ENCODE results near the gene IL12B.
"Not testable (repeated sequence)": the region's sequence is repeated elsewhere in the genome, so short reads cannot be mapped to it uniquely, and the experiment has no call there.

The IL12B gene

DNA sequence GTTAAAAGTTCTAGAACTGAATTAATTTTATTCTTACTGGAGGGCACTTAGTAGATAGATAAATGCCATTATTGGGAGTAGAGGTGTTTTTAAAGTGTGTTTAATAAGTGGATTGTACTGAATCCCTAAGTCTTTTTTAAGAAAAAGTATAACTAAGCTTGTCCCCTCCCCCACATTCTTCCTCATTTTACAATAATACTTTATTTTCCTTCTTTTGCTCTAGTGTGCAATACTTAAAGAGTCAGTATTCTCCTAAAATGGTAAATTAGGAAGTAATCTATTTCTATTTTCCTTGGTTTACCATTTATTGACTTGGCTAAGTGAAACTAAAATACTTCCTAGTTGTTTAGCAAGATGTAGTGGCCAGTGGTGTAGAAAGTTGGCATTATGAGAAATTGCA, 55.6 kb downstream of the IL12B start:
- TF ChIP-seq, protein P1, sequence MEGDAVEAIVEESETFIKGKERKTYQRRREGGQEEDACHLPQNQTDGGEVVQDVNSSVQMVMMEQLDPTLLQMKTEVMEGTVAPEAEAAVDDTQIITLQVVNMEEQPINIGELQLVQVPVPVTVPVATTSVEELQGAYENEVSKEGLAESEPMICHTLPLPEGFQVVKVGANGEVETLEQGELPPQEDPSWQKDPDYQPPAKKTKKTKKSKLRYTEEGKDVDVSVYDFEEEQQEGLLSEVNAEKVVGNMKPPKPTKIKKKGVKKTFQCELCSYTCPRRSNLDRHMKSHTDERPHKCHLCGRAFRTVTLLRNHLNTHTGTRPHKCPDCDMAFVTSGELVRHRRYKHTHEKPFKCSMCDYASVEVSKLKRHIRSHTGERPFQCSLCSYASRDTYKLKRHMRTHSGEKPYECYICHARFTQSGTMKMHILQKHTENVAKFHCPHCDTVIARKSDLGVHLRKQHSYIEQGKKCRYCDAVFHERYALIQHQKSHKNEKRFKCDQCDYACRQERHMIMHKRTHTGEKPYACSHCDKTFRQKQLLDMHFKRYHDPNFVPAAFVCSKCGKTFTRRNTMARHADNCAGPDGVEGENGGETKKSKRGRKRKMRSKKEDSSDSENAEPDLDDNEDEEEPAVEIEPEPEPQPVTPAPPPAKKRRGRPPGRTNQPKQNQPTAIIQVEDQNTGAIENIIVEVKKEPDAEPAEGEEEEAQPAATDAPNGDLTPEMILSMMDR (IDR thresholded peaks at IDR 0.05; ENCODE audit: low read length) = no peak
- TF ChIP-seq EZH2 (IDR thresholded peaks at IDR 0.05; ENCODE audit: borderline replicate concordance, low read length) = no peak
- Histone ChIP-seq H3K27ac (ENCODE audit: low read depth, low read length, poor library complexity, severe bottlenecking) (no peak overlapping the region), H3K4me3 (ENCODE audit: low read depth, low read length, poor library complexity, severe bottlenecking) (no peak overlapping the region), H3K9ac (ENCODE audit: low read length) (no peak overlapping the region), H4K20me1 (ENCODE audit: insufficient read depth, low read length) (no peaks in the 10 kb centered on the region), H3K9me3 (ENCODE audit: low read length) (no peaks in the 10 kb centered on the region), H3K9me2 (ENCODE audit: low read depth, low read length) (no peaks in the 10 kb centered on the region), H3F3A (ENCODE audit: insufficient read depth, low read length) (no peaks in the 10 kb centered on the region), H2AFZ (ENCODE audit: low read length) (no peak overlapping the region), H3K4me1 (ENCODE audit: insufficient read depth, low read length, severe bottlenecking) (no peaks in the 10 kb centered on the region), H3K4me2 (ENCODE audit: low read length) (no peak overlapping the region), H3K79me2 (ENCODE audit: insufficient read depth, low read length) (no peaks in the 10 kb centered on the region), H3K36me3 (ENCODE audit: insufficient read depth, low read length) (peaks cover 76% of the 10 kb centered on the region), H3K27me3 (ENCODE audit: insufficient read depth, low read length) (no peaks in the 10 kb centered on the region)

DNA sequence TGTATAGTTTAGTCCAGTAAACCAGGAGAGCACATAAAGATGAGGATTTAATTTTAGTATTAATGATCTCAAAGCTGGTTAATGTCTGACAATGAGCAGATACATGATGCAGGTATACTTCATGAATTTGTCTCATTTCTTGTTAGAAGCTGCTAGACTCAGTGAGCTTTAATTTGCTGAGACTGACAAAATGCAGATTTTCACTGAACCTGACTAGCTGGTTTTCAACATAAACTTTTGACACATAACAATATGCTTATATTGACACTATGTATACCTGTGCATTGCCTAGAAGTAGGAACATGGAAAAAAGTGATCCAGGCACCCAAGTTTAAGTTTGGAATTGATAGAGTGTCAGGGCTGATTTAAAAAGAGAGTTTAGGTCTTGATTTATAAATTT, 56.4 kb downstream of the IL12B start:
- Histone ChIP-seq H3K9ac (ENCODE audit: low read length) (no peak overlapping the region), H3K36me3 (ENCODE audit: insufficient read depth, low read length) (peaks cover 77% of the 10 kb centered on the region), H3K27me3 (ENCODE audit: insufficient read depth, low read length) (no peaks in the 10 kb centered on the region)

DNA sequence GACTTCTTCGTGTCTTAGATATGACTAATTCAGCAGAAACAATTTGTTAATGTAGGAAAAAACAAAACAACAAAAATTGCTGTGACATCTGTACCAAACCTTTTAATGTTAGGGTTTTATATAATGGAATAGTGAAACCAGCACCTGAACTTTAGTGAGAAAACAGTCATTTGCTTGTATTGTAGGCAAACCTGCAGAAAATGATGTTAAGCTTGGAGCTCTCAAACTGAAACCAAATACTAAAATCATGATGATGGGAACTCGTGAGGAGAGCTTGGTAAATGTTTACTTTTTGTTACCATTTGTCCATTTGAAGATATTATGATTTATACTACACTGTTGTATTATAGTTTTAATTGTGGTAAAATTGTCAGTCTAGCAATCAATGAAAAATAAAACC, 60.6 kb downstream of the IL12B start:
- Histone ChIP-seq H3F3A (ENCODE audit: insufficient read depth, low read length) (no peaks in the 10 kb centered on the region; the same call in 1 of the 2 replicates), H3K4me2 (ENCODE audit: low read length) (no peak overlapping the region), H2AFZ (ENCODE audit: low read length) (no peak overlapping the region), H3K79me2 (ENCODE audit: insufficient read depth, low read length) (no peaks in the 10 kb centered on the region), H3K9ac (ENCODE audit: low read length) (no peak overlapping the region), H3K36me3 (ENCODE audit: insufficient read depth, low read length) (peaks cover 69% of the 10 kb centered on the region), H3K9me2 (ENCODE audit: low read depth, low read length) (no peaks in the 10 kb centered on the region), H3K9me3 (ENCODE audit: low read length) (0 out of 2 replicates have a peak, but pooled peaks cover 4% of the 10 kb centered on the region), H3K4me3 (ENCODE audit: low read depth, low read length, poor library complexity, severe bottlenecking) (no peak overlapping the region), H3K4me1 (ENCODE audit: insufficient read depth, low read length, severe bottlenecking) (no peaks in the 10 kb centered on the region), H3K27ac (ENCODE audit: low read depth, low read length, poor library complexity, severe bottlenecking) (no peak overlapping the region), H4K20me1 (ENCODE audit: insufficient read depth, low read length) (no peaks in the 10 kb centered on the region), H3K27me3 (ENCODE audit: insufficient read depth, low read length) (no peaks in the 10 kb centered on the region)
- TF ChIP-seq EZH2 (IDR thresholded peaks at IDR 0.05; ENCODE audit: borderline replicate concordance, low read length) = no peak
- TF ChIP-seq, protein P1 (IDR thresholded peaks at IDR 0.05; ENCODE audit: low read length) = no peak

More for the DNA sequence above, 56.4 kb downstream of the IL12B start:
- Histone ChIP-seq H3K9me3 (ENCODE audit: low read length) (no peaks in the 10 kb centered on the region), H2AFZ (ENCODE audit: low read length) (no peak overlapping the region), H3K4me3 (ENCODE audit: low read depth, low read length, poor library complexity, severe bottlenecking) (no peak overlapping the region), H3K4me1 (ENCODE audit: insufficient read depth, low read length, severe bottlenecking) (no peaks in the 10 kb centered on the region), H3K9me2 (ENCODE audit: low read depth, low read length) (no peaks in the 10 kb centered on the region), H3F3A (ENCODE audit: insufficient read depth, low read length) (no peaks in the 10 kb centered on the region; the same call in 1 of the 2 replicates), H3K4me2 (ENCODE audit: low read length) (no peak overlapping the region), H3K79me2 (ENCODE audit: insufficient read depth, low read length) (no peaks in the 10 kb centered on the region), H4K20me1 (ENCODE audit: insufficient read depth, low read length) (no peaks in the 10 kb centered on the region), H3K27ac (ENCODE audit: low read depth, low read length, poor library complexity, severe bottlenecking) (no peak overlapping the region)
- TF ChIP-seq, protein P1 (IDR thresholded peaks at IDR 0.05; ENCODE audit: low read length) = no peak
- no peak for TF ChIP-seq EZH2 (IDR thresholded peaks at IDR 0.05; ENCODE audit: borderline replicate concordance, low read length)

DNA sequence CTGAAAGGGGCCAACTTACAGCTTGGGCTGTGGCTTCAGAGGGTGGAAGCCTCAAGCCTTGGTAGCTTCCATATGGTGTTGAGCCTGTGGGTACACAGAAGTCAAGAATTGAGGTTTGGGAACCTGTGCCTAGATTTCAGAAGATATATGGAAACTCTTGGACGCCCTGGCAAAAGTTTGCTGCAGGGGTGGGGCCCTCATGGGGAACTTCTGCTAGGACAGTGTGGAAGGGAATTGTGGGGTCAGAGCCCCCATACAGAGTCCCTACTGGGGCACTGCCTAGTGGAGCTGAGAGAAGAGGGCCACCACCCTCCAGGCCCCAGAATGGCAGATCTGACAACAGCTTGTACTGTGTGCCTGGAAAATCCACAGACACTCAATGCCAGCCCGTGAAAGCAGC, 63.5 kb downstream of the IL12B start:
- not testable (repeated sequence) for H4K20me1 ChIP-seq (ENCODE audit: insufficient read depth, low read length); H3F3A ChIP-seq (ENCODE audit: insufficient read depth, low read length); H2AFZ ChIP-seq (ENCODE audit: low read length); H3K9me3 ChIP-seq (ENCODE audit: low read length); H3K79me2 ChIP-seq (ENCODE audit: insufficient read depth, low read length); H3K4me3 ChIP-seq (ENCODE audit: low read depth, low read length, poor library complexity, severe bottlenecking); H3K27ac ChIP-seq (ENCODE audit: low read depth, low read length, poor library complexity, severe bottlenecking); H3K4me2 ChIP-seq (ENCODE audit: low read length); H3K9me2 ChIP-seq (ENCODE audit: low read depth, low read length); H3K9ac ChIP-seq (ENCODE audit: low read length); H3K27me3 ChIP-seq (ENCODE audit: insufficient read depth, low read length)
- Histone ChIP-seq H3K4me1 (ENCODE audit: insufficient read depth, low read length, severe bottlenecking) (peaks cover 19% of the 10 kb centered on the region), H3K36me3 (ENCODE audit: insufficient read depth, low read length) (peaks cover 44% of the 10 kb centered on the region)
